HFFc6 (cell line): ENCODE data around the gene NFIX. TPM values are rescaled to one million over a fixed set of nuclear protein-coding genes. Genes with fewer than 3 reads are reported as not detected.

Experiments used
- DNase-seq: peaks from one replicate; pipeline ENCODE4 v3.0.0-alpha.2; 2018
- H3K27ac Mint-ChIP-seq: 2 replicates; pipeline ENCODE4 v1.8.0; 2020; ENCODE audit warnings: mild to moderate bottlenecking, mixed read lengths
- H3K27me3 Mint-ChIP-seq: 2 replicates; pipeline ENCODE4 v1.8.0; 2021; ENCODE audit warnings: mild to moderate bottlenecking, moderate library complexity, mixed read lengths; ENCODE audit not compliant: insufficient read depth
- H3K36me3 Mint-ChIP-seq: 2 replicates; pipeline ENCODE4 v1.8.0; 2021; ENCODE audit warnings: low read depth, mixed read lengths
- H3K4me1 Mint-ChIP-seq: 2 replicates; pipeline ENCODE4 v1.8.0; 2020; ENCODE audit warnings: low read depth, mixed read lengths
- H3K4me3 Mint-ChIP-seq: 2 replicates; pipeline ENCODE4 v1.8.0; 2020; ENCODE audit warnings: mild to moderate bottlenecking, moderate library complexity, mixed read lengths
- H3K9me3 Mint-ChIP-seq: 2 replicates; pipeline ENCODE4 v1.8.0; 2020; ENCODE audit warnings: mild to moderate bottlenecking, mixed read lengths
- total RNA-seq, 6 experiments: library from RNA; stranded (reverse); fragmentation: NEBNext Ultra II Directional; extraction: Animal tissue kit (Norgen Biotek cat#: 25700); gene quantifications; 2 replicates in 1 of 6; 3 replicates in 5 of 6; pipeline ENCODE4 v1.2.3, GENCODE V29; 2021
- TF ChIP-seq, protein P1 (sequence below): fragments of 200-600 bp; sonication (generic); IDR thresholded peaks from 2 replicates; pipeline ENCODE4 v1.5.0; 2021; ENCODE audit warnings: antibody characterized with exemption, mild to moderate bottlenecking

NFIX gene
- total RNA-seq, 6 experiments from 2014 or later, result 129 to 161 (median 142) TPM

DNA sequence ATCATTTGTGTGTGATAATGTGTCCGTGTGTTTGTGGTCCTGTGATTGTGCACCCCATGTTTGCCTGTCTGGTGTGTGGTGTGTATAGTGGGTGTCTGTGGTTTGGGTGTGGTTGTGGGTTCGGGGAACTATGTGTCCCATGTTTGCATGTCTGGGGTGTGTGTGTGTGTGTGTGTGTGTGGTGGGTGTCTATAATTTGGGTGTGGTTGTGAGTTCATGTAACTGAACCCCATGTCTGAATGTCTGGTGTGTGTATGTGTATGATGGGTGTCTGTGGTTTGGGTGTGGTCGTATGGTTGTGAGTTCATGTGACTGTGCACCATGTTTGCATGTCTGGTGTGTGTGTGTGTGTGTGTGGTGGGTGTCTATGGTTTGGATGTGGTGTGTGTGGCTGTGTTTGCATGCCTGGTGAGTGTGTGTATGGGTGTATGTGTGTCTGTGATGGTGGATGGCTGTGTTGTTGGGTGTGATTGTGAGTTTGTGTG lies 11.1 kb upstream of the NFIX start:
- no peak overlapping the region for H3K4me3 Mint-ChIP-seq
- H3K36me3 Mint-ChIP-seq, result no peaks in the 10 kb centered on the region
- peaks cover 8% of the 10 kb centered on the region for H3K4me1 Mint-ChIP-seq
- TF ChIP-seq, protein P1, sequence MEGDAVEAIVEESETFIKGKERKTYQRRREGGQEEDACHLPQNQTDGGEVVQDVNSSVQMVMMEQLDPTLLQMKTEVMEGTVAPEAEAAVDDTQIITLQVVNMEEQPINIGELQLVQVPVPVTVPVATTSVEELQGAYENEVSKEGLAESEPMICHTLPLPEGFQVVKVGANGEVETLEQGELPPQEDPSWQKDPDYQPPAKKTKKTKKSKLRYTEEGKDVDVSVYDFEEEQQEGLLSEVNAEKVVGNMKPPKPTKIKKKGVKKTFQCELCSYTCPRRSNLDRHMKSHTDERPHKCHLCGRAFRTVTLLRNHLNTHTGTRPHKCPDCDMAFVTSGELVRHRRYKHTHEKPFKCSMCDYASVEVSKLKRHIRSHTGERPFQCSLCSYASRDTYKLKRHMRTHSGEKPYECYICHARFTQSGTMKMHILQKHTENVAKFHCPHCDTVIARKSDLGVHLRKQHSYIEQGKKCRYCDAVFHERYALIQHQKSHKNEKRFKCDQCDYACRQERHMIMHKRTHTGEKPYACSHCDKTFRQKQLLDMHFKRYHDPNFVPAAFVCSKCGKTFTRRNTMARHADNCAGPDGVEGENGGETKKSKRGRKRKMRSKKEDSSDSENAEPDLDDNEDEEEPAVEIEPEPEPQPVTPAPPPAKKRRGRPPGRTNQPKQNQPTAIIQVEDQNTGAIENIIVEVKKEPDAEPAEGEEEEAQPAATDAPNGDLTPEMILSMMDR, result no peak
- no peak overlapping the region for H3K27ac Mint-ChIP-seq
- no peaks in the 10 kb centered on the region for H3K27me3 Mint-ChIP-seq
- no peak for DNase-seq
- H3K9me3 Mint-ChIP-seq, result no peaks in the 10 kb centered on the region

GRCh38 chr19:12984683-12985048 lies 10.6 kb upstream of the NFIX start:
- no peaks in the 10 kb centered on the region for H3K27me3 Mint-ChIP-seq
- no peak for DNase-seq
- no peak overlapping the region for H3K27ac Mint-ChIP-seq
- H3K36me3 Mint-ChIP-seq, result no peaks in the 10 kb centered on the region
- H3K9me3 Mint-ChIP-seq, result no peaks in the 10 kb centered on the region
- TF ChIP-seq, protein P1, result no peak
- H3K4me3 Mint-ChIP-seq, result no peak overlapping the region
- peaks cover 8% of the 10 kb centered on the region for H3K4me1 Mint-ChIP-seq

GRCh38 chr19:12985049-12985776 lies 10.1 kb upstream of the NFIX start:
- Mint-ChIP-seq H3K27me3 (no peaks in the 10 kb centered on the region), H3K27ac (peak overlapping the region; percentile 27; the same call in 1 of the 2 replicates), H3K4me1 (peaks cover 8% of the 10 kb centered on the region), H3K9me3 (no peaks in the 10 kb centered on the region), H3K36me3 (no peaks in the 10 kb centered on the region), H3K4me3 (no peak overlapping the region)
- TF ChIP-seq, protein P1, result peak; percentile 19; the same call in 1 of the 2 replicates
- DNase-seq, result peak; percentile 52

GRCh38 chr19:12986726-12987125 lies 8.5 kb upstream of the NFIX start:
- no peak overlapping the region for H3K4me3 Mint-ChIP-seq
- H3K9me3 Mint-ChIP-seq, result no peaks in the 10 kb centered on the region
- TF ChIP-seq, protein P1, result no peak
- H3K27ac Mint-ChIP-seq, result no peak overlapping the region
- peaks cover 8% of the 10 kb centered on the region for H3K4me1 Mint-ChIP-seq
- H3K27me3 Mint-ChIP-seq, result no peaks in the 10 kb centered on the region
- DNase-seq, result no peak
- H3K36me3 Mint-ChIP-seq, result no peaks in the 10 kb centered on the region

DNA sequence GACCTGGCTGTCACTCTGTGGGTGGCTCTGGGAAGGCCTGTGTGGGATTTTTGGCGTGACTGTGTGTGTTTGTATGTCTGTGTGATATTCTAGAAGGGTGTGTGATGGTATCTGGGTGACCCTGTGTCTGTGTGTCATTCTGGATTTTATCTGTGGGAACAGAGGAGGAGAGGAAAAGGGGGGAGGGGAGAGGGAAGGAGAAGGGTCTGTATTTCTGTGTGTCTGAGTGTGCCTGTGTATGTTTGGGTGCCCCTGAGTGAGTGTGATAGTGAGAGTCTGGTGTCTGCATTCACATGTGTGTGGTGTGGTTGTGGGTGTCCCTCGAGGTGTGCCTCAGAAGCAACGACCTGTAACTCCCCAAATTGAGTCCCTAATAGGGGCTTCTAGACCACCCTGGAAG lies 8.1 kb upstream of the NFIX start:
- H3K27me3 Mint-ChIP-seq, result no peaks in the 10 kb centered on the region
- DNase-seq, result no peak
- TF ChIP-seq, protein P1, result no peak
- H3K36me3 Mint-ChIP-seq, result no peaks in the 10 kb centered on the region
- H3K9me3 Mint-ChIP-seq, result no peaks in the 10 kb centered on the region
- H3K4me1 Mint-ChIP-seq, result peaks cover 8% of the 10 kb centered on the region
- no peak overlapping the region for H3K27ac Mint-ChIP-seq
- H3K4me3 Mint-ChIP-seq, result no peak overlapping the region
